Chondrocyte (in vitro differentiated cells): Measurements from ENCODE around the gene PARD3B. TPM values are rescaled to one million over a fixed set of nuclear protein-coding genes. Genes with fewer than 3 reads are reported as not detected.

Experiments
- DNase-seq: peaks from one replicate; pipeline ENCODE4 v3.0.0; 2021; ENCODE audit warnings: mixed read lengths, low spot score
- H3K27ac Mint-ChIP-seq: one replicate; pipeline ENCODE4 v1.8.0; 2021; ENCODE audit warnings: mild to moderate bottlenecking, moderate library complexity, mixed read lengths; ENCODE audit not compliant: unreplicated experiment
- H3K27me3 Mint-ChIP-seq: 2 replicates; pipeline ENCODE4 v1.8.0; 2021; ENCODE audit warnings: low read depth, mixed read lengths
- H3K36me3 Mint-ChIP-seq: 2 replicates; pipeline ENCODE4 v1.8.0; 2021; ENCODE audit warnings: low read depth, mixed read lengths
- H3K4me1 Mint-ChIP-seq: 2 replicates; pipeline ENCODE4 v1.8.0; 2021; ENCODE audit warnings: low read depth, mild to moderate bottlenecking, mixed read lengths
- H3K4me3 Mint-ChIP-seq: one replicate; pipeline ENCODE4 v1.8.0; 2021; ENCODE audit warnings: mild to moderate bottlenecking, moderate library complexity, mixed read lengths; ENCODE audit not compliant: unreplicated experiment
- H3K9me3 Mint-ChIP-seq: 2 replicates; pipeline ENCODE4 v1.8.0; 2021; ENCODE audit warnings: low read depth, mixed read lengths
- CTCF ChIP-seq: fragments of 200-600 bp; sonication (generic); IDR thresholded peaks from 2 replicates; pipeline ENCODE4 v1.5.0; 2021; ENCODE audit warnings: antibody characterized with exemption, mild to moderate bottlenecking, moderate library complexity
- total RNA-seq: library from RNA; stranded (reverse); gene quantifications from 3 replicates; pipeline ENCODE4 v1.2.1, GENCODE V29; 2021

The PARD3B gene
- total RNA-seq, 1 donor from 2014 or later = 24.9 TPM

- Mint-ChIP-seq H3K9me3 (no peaks in the 10 kb centered on the region), H3K4me3 (no peak overlapping the region), H3K36me3 (no peaks in the 10 kb centered on the region), H3K27me3 (no peaks in the 10 kb centered on the region), H3K4me1 (no peaks in the 10 kb centered on the region), H3K27ac (no peak overlapping the region)
- DNase-seq = no peak
- no peak for TF ChIP-seq CTCF
Observed at GRCh38 chr2:204539019-204539385, 6.3 kb upstream of the PARD3B start.

- no peak for DNase-seq
- Mint-ChIP-seq H3K36me3 (no peaks in the 10 kb centered on the region), H3K4me3 (no peak overlapping the region), H3K27ac (no peak overlapping the region), H3K4me1 (peaks cover 17% of the 10 kb centered on the region), H3K9me3 (no peaks in the 10 kb centered on the region), H3K27me3 (no peaks in the 10 kb centered on the region)
- TF ChIP-seq CTCF = no peak
Observed at GRCh38 chr2:204541637-204542036, 3.6 kb upstream of the PARD3B start.

DNA sequence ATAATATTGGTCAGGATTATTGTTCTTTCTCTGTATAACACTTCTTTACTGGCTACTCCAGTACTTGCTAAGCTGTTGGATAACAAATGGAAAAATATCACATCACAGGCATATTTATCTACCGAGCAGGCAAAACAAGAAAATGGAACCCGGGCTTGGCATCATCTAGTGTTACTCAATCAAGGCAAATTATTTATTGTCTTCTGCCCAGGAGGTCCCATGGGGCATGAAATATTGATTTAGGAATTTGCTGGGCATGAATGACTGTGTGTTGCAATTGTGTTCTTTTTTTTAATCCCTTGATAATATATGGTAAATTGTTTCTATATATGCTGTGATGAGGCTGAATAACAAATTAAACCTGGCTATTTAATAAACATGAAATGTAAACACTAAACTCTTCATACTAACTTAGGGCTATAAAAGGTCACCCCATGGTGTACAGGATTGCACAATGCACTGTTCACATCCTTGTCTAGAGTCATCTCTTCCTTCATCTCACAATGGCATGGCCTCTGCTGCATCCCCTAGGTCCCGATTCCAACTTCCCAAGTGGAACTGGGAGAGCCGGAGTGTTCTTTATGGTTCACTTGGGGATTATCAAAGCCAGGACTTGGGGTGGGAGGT lies 2.2 kb upstream of the PARD3B start:
- Mint-ChIP-seq H3K27ac (no peak overlapping the region), H3K4me1 (peaks cover 25% of the 10 kb centered on the region), H3K4me3 (no peak overlapping the region), H3K27me3 (no peaks in the 10 kb centered on the region), H3K9me3 (no peaks in the 10 kb centered on the region), H3K36me3 (no peaks in the 10 kb centered on the region)
- no peak for DNase-seq
- TF ChIP-seq CTCF = no peak

DNA sequence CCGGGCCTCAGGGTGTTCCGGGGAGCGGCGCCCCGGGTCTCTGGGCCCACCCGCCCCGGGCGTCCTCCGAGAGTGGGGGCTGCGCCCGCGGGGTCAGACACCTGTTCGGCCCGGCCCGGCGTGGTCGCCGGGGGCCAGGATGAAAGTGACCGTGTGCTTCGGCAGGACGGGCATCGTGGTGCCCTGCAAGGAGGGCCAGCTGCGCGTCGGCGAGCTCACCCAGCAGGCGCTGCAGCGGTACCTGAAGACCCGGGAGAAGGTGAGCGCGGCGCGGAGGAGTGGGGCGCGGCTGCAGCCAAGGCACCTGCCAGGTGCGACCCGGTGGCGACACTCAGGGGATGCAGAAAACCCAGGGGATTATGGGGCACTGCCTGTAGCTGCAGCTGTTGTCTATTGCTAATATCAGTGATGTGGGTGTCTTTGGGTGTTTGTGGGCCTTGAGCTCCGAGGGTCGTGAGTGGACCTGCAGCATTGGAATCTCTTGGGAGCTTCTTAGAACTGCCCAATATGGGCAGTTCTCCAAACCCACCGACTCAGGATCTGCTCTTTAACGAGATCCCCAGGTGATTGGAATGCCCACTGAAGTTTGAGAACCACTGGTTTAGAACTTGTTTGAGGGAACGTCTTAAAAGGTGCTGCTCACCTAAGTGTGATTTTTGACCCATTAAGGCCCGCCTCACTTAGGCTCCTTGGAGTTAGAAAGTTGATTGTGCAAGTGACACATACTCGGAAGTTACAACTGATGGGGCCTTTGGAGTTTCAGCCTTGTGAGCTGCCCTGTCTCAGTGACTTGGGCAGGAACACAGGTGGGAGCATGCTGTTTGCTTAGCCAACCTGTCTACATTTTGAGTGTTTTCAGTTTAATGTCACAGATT lies 823 bp downstream of the PARD3B start:
- Mint-ChIP-seq H3K27me3 (no peaks in the 10 kb centered on the region), H3K9me3 (no peaks in the 10 kb centered on the region), H3K36me3 (no peaks in the 10 kb centered on the region), H3K27ac (peak overlapping the region; percentile 80), H3K4me3 (peak overlapping the region; percentile 84), H3K4me1 (peaks cover 52% of the 10 kb centered on the region)
- TF ChIP-seq CTCF = no peak
- DNase-seq = peak; percentile 80

- no peak for TF ChIP-seq CTCF
- Mint-ChIP-seq H3K27ac (peak overlapping the region; percentile 90), H3K4me1 (peaks cover 54% of the 10 kb centered on the region), H3K9me3 (peaks cover 5% of the 10 kb centered on the region), H3K4me3 (peak overlapping the region; percentile 8), H3K36me3 (peaks cover 2% of the 10 kb centered on the region), H3K27me3 (no peaks in the 10 kb centered on the region)
- DNase-seq = no peak
Observed at GRCh38 chr2:204550751-204551511, 5.7 kb downstream of the PARD3B start.
